Fibroblast of the aortic adventitia (primary cell): ENCODE results near the gene MAGI2. TPM values are rescaled to one million over a fixed set of nuclear protein-coding genes. Genes with fewer than 3 reads are reported as not detected.

Source experiments
- DNase-seq: peaks from one replicate; pipeline ENCODE4 v3.0.0-alpha.2; 2010; ENCODE audit warnings: low read depth
- H3K4me3 ChIP-seq: 2 replicates; pipeline ENCODE4 v1.5.1; 2011; ENCODE audit warnings: low read depth, mild to moderate bottlenecking, control low read depth, low read length, moderate library complexity
- CTCF ChIP-seq: IDR thresholded peaks from 2 replicates; pipeline ENCODE4 v1.5.1; 2011; ENCODE audit warnings: mild to moderate bottlenecking, low read length, control low read depth, inconsistent platforms; ENCODE audit not compliant: insufficient read depth
- total RNA-seq: library from RNA; depleted of rRNA; stranded (reverse); fragments of >200 nt; gene quantifications from 2 replicates; pipeline ENCODE4 v1.2.3, GENCODE V29; 2012; ENCODE audit warnings: low replicate concordance

MAGI2 gene
- total RNA-seq, 1 donor = 25.5 TPM

- DNase-seq = no peak
- H3K4me3 ChIP-seq = no peak overlapping the region
- TF ChIP-seq CTCF = no peak
These were observed 1268.2 kb downstream of the MAGI2 start for GRCh38 chr7:78185149-78185745.

- DNase-seq = no peak
- no peak for TF ChIP-seq CTCF
- H3K4me3 ChIP-seq = no peak overlapping the region
These were observed 1269.2 kb downstream of the MAGI2 start for GRCh38 chr7:78184299-78184698.

- no peak for DNase-seq
- no peak overlapping the region for H3K4me3 ChIP-seq
- no peak for TF ChIP-seq CTCF
These were observed 1273.5 kb downstream of the MAGI2 start for GRCh38 chr7:78179827-78180477.

GRCh38 chr7:78179211-78179610 is 1274.3 kb downstream of the MAGI2 start:
- no peak for DNase-seq
- no peak overlapping the region for H3K4me3 ChIP-seq
- TF ChIP-seq CTCF = no peak

- DNase-seq = no peak
- no peak for TF ChIP-seq CTCF
- no peak overlapping the region for H3K4me3 ChIP-seq
These were observed 1275.1 kb downstream of the MAGI2 start for GRCh38 chr7:78178319-78178718.

- peak; percentile 87 for DNase-seq
- no peak for TF ChIP-seq CTCF
These were observed 1277.3 kb downstream of the MAGI2 start for GRCh38 chr7:78176171-78176570.

More at GRCh38 chr7:78176171-78176570, 1277.3 kb downstream of the MAGI2 start:
- H3K4me3 ChIP-seq = no peak overlapping the region
